ENCODE data around the gene CLCC1. TPM values are rescaled to one million over a fixed set of nuclear protein-coding genes. Genes with fewer than 3 reads are reported as not detected.
"Not testable (repeated sequence)": the region's sequence is repeated elsewhere in the genome, so short reads cannot be mapped to it uniquely, and the experiment has no call there.

The CLCC1 gene
- total RNA-seq, 2 donors from 2014 or later = 23.5 to 28.3 TPM

DNA sequence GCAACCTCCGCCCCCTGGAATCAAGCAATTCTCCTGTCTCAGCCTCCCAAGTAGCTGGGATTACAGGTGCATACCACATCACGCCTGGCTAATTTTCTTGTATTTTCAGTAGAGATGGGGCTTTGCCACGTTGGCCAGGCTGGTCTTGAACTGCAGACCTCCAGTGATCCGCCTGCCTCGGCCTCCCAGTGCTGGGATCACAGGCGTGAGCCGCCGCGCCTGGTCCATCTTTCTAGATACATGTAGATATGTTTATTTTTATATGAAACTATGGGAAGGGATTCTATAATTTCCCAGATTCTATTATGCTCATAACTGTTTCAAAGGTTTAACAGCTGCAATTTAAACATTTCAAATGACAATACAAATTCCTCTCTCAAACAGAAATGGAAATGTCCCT, 27.1 kb downstream of the CLCC1 start:
- ATAC-seq = no peak
- intact Hi-C loops (cut with DNase I) = no loop called here

DNA sequence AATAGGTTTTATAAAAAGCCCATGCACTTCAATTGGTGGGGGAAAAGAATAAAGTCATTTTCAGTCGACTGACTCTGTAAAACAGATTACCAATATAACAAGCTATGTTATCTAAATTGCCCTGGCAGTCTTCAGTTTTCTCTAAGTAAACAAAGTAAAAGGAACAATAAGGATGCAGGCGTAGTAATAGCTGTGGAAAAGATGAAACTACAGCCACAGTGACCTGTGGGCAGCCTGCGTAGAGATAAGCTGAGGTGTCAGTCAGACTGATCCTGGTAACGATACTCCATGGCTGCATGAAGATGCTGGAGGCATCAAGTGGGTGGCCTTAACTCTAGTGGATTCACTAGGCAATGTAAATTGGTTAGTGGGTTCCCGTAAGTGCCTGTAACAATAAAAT, 29.3 kb downstream of the CLCC1 start:
- DNase-seq = no peak
- no peak for ATAC-seq
- intact Hi-C loops (cut with DNase I) = no loop called here

More for the DNA sequence above, 27.1 kb downstream of the CLCC1 start:
- no peak for DNase-seq

DNA sequence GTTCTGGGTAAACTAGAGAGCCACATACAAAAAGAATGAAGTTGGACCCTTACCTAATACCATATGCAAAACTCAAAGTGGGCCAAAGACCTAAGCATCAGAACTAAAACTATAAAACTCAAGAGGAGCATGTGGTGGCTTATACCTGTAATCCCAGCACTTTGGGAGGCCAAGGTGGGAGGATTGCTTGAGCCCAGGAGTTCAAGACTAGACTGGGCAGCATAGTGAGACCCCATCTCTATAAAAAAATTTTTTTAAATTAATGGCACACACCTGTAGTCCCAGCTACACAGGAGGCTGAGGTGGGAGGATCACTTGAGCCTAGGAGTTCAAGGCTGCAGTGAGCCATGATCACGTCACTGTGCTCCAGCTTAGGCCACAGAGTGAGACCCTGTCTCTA, 35.7 kb downstream of the CLCC1 start:
- intact Hi-C loops (cut with DNase I); DNase-seq; ATAC-seq: not testable (repeated sequence)

DNA sequence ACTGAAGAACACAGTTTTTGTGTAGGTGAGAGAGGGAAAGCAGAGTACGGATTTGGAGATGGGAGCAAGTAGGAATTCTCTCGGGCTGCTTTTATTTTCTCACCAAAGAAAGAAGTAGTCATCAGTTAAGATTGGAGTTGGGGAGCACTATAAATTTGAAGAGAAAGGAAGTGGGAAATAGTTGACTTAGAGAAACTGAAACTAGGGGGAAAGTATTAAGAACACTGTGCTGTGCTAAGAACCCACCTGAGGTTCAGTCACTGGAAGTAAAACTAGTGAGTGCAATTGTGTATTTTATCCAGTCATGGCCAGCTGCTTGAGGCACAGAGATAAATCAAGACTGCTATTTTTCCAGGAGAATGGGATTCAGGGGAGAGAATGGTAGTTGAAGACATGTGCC, 37.4 kb downstream of the CLCC1 start:
- intact Hi-C loops (cut with DNase I) = no loop called here
- DNase-seq (no peak), ATAC-seq (no peak)

DNA sequence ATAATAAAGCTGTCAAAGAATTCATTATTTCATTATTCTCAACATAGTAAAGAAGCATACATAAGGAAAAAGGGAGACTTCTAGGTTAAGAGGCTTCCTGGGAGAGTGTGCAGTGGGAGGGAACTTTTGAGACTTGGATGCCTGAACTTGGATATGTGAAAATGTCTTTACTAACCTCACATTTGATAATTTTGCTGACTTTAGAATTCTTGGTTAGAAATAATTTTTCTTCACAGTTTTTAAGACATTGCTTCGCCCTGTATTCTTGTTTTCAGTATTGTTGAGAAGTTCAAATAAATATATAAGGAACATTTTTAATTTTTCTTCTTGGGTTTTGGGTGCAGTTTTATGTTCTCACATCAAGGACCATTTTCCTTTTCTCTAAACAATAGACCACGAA, 46.5 kb downstream of the CLCC1 start:
- intact Hi-C loops (cut with DNase I) = no loop called here
- DNase-seq = no peak
- no peak for ATAC-seq

Other genes starting within 250 kb of the CLCC1 start
- 10 to 100 TPM; 27.7 to 30.4 TPM for gene STXBP3, start 216.8 kb downstream of the CLCC1 start, total RNA-seq
- gene AKNAD1, start 106.4 kb downstream of the CLCC1 start, total RNA-seq = not detected
- 10 to 100 TPM in 1 of 2 donors, 1 to 10 TPM in 1; 9.9 to 11.8 TPM for gene GPSM2, start 86.5 kb downstream of the CLCC1 start, total RNA-seq
- 10 to 100 TPM; 12.2 to 14.8 TPM for gene WDR47, start 78.6 kb upstream of the CLCC1 start, total RNA-seq
- gene TAF13, start 112.5 kb upstream of the CLCC1 start, total RNA-seq = 10 to 100 TPM; 47.1 to 56.7 TPM
- gene TMEM167B, start 127.3 kb upstream of the CLCC1 start, total RNA-seq = 10 to 100 TPM; 34.3 to 47.2 TPM
- under 1 TPM; 0.21 to 0.39 TPM for gene ELAPOR1, start 150.6 kb upstream of the CLCC1 start, total RNA-seq